GM12878 (cell line): Measurements from ENCODE around the gene FGFBP1. TPM values are rescaled to one million over a fixed set of nuclear protein-coding genes. Genes with fewer than 3 reads are reported as not detected.

Experiments
- ATAC-seq: fragments of 200-7000 bp; cut with Tn5 transposase; 3 replicates; pipeline ENCODE4 v1.9.1; 2020; ENCODE audit warnings: mild to moderate bottlenecking, moderate library complexity
- BruUV-seq: library from RNA; stranded (reverse); fragments of 400-500 nt; replicated peaks from 2 replicates; lab custom pipeline; 2021; lab: Mats Ljungman, UMichigan
- CTCF ChIA-PET: fragments of 300-600 bp; sonication (Branson Sonifier 250); formaldehyde crosslinking; extraction: SDS; loops from one replicate; lab custom pipeline; 2021; ENCODE audit warnings: inconsistent platforms; lab: Yijun Ruan, JAX
- POLR2A ChIA-PET: fragments of 350-600 bp; formaldehyde crosslinking; extraction: SDS; loops from one replicate; lab custom pipeline; 2021; ENCODE audit warnings: inconsistent platforms; lab: Charles Lee
- RAD21 ChIA-PET: fragments of 300-600 bp; sonication (Branson Sonifier 250); formaldehyde crosslinking; loops from one replicate; lab custom pipeline; 2023; ENCODE audit warnings: antibody characterized with exemption; ENCODE audit not compliant: unreplicated experiment; lab: Charles Lee
- SMC1A ChIA-PET: fragments of 300-600 bp; sonication (Branson Sonifier 250); formaldehyde crosslinking; loops from one replicate; lab custom pipeline; 2023; ENCODE audit not compliant: unreplicated experiment, uncharacterized antibody; lab: Charles Lee
- DNase-seq: peaks from one replicate; pipeline ENCODE4 v3.0.0-alpha.2; 2011; ENCODE audit warnings: low read depth, low spot score
- FAIRE-seq: peaks from 3 replicates; lab custom pipeline; 2011; peaks lifted over from hg19 to GRCh38; lab: Jason Lieb, UNC
- H2AFZ ChIP-seq: 2 replicates; pipeline ENCODE4 v1.6.0; 2011; ENCODE audit warnings: low read depth, low read length, control low read depth; ENCODE audit not compliant: control insufficient read depth
- H3K27ac ChIP-seq: 2 replicates; pipeline ENCODE4 v1.5.1; 2011; ENCODE audit warnings: control low read depth; ENCODE audit not compliant: control insufficient read depth, insufficient read depth
- H3K27me3 ChIP-seq, 2 experiments: replicated peaks in 1 of 2; 2 replicates each; pipeline versions ENCODE4 v1.6.0 to v1.6.1; 2011; ENCODE audit warnings: low read length in 1 of 2; ENCODE audit not compliant: control insufficient read depth in 2 of 2, insufficient read depth in 2 of 2
- H3K36me3 ChIP-seq, 2 experiments: 2 replicates each; pipeline ENCODE4 v1.5.1; 2011; ENCODE audit warnings: low read length in 1 of 2; ENCODE audit not compliant: control insufficient read depth in 2 of 2, insufficient read depth in 2 of 2
- H3K4me1 ChIP-seq: 2 replicates; pipeline ENCODE4 v1.6.1; 2011; ENCODE audit warnings: mild to moderate bottlenecking, low read length, moderate library complexity, mixed read lengths; ENCODE audit not compliant: control insufficient read depth, insufficient read depth
- H3K4me2 ChIP-seq: 2 replicates; pipeline ENCODE4 v1.6.0; 2011; ENCODE audit warnings: control low read depth; ENCODE audit not compliant: control insufficient read depth, insufficient read depth
- H3K4me3 ChIP-seq: fragments of 200-600 bp; sonication (generic); 2 replicates; pipeline ENCODE4 v1.5.1; 2016
- H3K79me2 ChIP-seq: 2 replicates; pipeline ENCODE4 v1.6.0; 2011; ENCODE audit warnings: low read length; ENCODE audit not compliant: control insufficient read depth, insufficient read depth
- H3K9ac ChIP-seq: 2 replicates; pipeline ENCODE4 v1.8.0; 2011; ENCODE audit warnings: low read length, control low read depth, mixed read lengths; ENCODE audit not compliant: control insufficient read depth, insufficient read depth
- H3K9me3 ChIP-seq: replicated peaks from 3 replicates; pipeline ENCODE4 v1.5.1; 2011; ENCODE audit warnings: mild to moderate bottlenecking, low read length; ENCODE audit not compliant: control insufficient read depth, insufficient read depth
- H4K20me1 ChIP-seq: 2 replicates; pipeline ENCODE4 v1.6.0; 2011; ENCODE audit not compliant: control insufficient read depth, insufficient read depth
- ATF3 ChIP-seq: IDR thresholded peaks from 2 replicates; pipeline ENCODE4 v1.6.1; 2011; ENCODE audit warnings: low read depth, mild to moderate bottlenecking, low read length, moderate library complexity, borderline replicate concordance; ENCODE audit errors: extremely low read depth
- BMI1 ChIP-seq: fragments of 450-650 bp; IDR thresholded peaks from 2 replicates; pipeline ENCODE4 v1.6.1; 2016; ENCODE audit warnings: mild to moderate bottlenecking, moderate library complexity, borderline replicate concordance
- CHD2 ChIP-seq: IDR thresholded peaks from 2 replicates; pipeline ENCODE4 v1.6.1; 2011; ENCODE audit warnings: low read depth, low read length, improper control_type of control experiment, borderline replicate concordance
- HDAC6 ChIP-seq: fragments of 200-600 bp; sonication (generic); IDR thresholded peaks from one replicate; pipeline ENCODE4 v1.8.0; 2017; ENCODE audit warnings: antibody characterized with exemption; ENCODE audit not compliant: unreplicated experiment
- IRF5 ChIP-seq: fragments of 450-650 bp; IDR thresholded peaks from 2 replicates; pipeline ENCODE4 v1.6.1; 2017; ENCODE audit warnings: borderline replicate concordance
- NRF1 ChIP-seq: conservative IDR thresholded peaks from 2 replicates; pipeline ENCODE4 v1.6.1; 2011; ENCODE audit warnings: mild to moderate bottlenecking, low read depth, low read length, improper control_type of control experiment
- PAX8 ChIP-seq: fragments of 450-650 bp; IDR thresholded peaks from 2 replicates; pipeline ENCODE4 v1.6.1; 2017; ENCODE audit warnings: mild to moderate bottlenecking, moderate library complexity
- PRDM15 ChIP-seq: fragments of 450-650 bp; formaldehyde crosslinking; IDR thresholded peaks from 2 replicates; pipeline ENCODE4 v1.4.0; 2020; ENCODE audit warnings: mild to moderate bottlenecking, moderate library complexity
- RCOR1 ChIP-seq: conservative IDR thresholded peaks from 2 replicates; pipeline ENCODE4 v1.6.1; 2012; ENCODE audit warnings: low read depth, low read length, improper control_type of control experiment
- SMAD1 ChIP-seq: fragments of 450-650 bp; IDR thresholded peaks from 2 replicates; pipeline ENCODE4 v1.6.1; 2018; ENCODE audit warnings: mild to moderate bottlenecking, low read depth; ENCODE audit not compliant: partially characterized antibody
- SRF ChIP-seq, 2 experiments: IDR thresholded peaks; 2 replicates each; pipeline ENCODE4 v1.6.1; 2011; ENCODE audit warnings: low read depth in 2 of 2, low read length in 2 of 2, mild to moderate bottlenecking in 1 of 2, moderate library complexity in 1 of 2
- WGBS: methylation state at CpG from one replicate; pipeline ENCODE4 v1.1.6; 2016; ENCODE audit warnings: low lambda C conversion rate; ENCODE audit not compliant: insufficient replicate concordance, insufficient coverage; ENCODE audit errors: missing lambda C conversion rate; 5-methylcytosine and 5-hydroxymethylcytosine counted together
- in situ Hi-C: fragments of 300-500 bp; cut with MboI; formaldehyde crosslinking; loops from 9 replicates; pipeline ENCODE4 v1.14.3; 2018; ENCODE audit warnings: mixed read lengths
- intact Hi-C: fragments of 100-400 bp; cut with micrococcal nuclease; formaldehyde crosslinking; loops from one replicate; pipeline ENCODE4 v1.14.2; 2022; ENCODE audit not compliant: unreplicated experiment
- polyA plus RNA-seq, 11 experiments: library from polyadenylated mRNA; depleted of rRNA in 4 of 11; unstranded in 6 of 11; stranded (reverse) in 5 of 11; fragments of >200 nt; fragmentation: Nextera tagmentation in 4 of 11; fragmentation: Illumina TruSeq in 1 of 11; extraction: Ambion mirVana in 4 of 11; extraction: Trizol in 1 of 11; gene quantifications; 1 replicate in 1 of 11; 2 replicates in 10 of 11; pipeline versions ENCODE4 v1.2.1 to v1.2.3, GENCODE V29; 2011 to 2016; ENCODE audit warnings: inconsistent platforms in 2 of 11, missing spikeins in 2 of 11, low read depth in 1 of 11
- total RNA-seq, 4 experiments: library from RNA; depleted of rRNA in 3 of 4; stranded (reverse); fragments of >200 nt in 3 of 4; fragmentation: Illumina TruSeq in 1 of 4; extraction: Trizol in 1 of 4; gene quantifications; 2 replicates each; pipeline versions ENCODE4 v1.2.1 to v1.2.3, GENCODE V29; 2013 to 2021

FGFBP1 gene
- total and polyA plus RNA-seq, 10 of the 15 experiments (the other 5 are each of a cell fraction or from before 2014, with no cell fraction given), result 0.09 to 0.11 (median 0.09) TPM; not detected in 7

- peaks cover 13% of the 10 kb centered on the region; the same call in 1 of the 2 replicates for H3K4me1 ChIP-seq
- intact Hi-C loops (no loop called here), in situ Hi-C loops (no loop called here)
- H3K36me3 ChIP-seq, result no peaks in the 10 kb centered on the region
- CTCF ChIA-PET, result interaction anchor here (1.4 kb wide), 1 partner anchor 11 kb away, joined by 8 read pairs; no protein-coding TSS in a partner anchor
- RAD21 ChIA-PET, result interaction anchor here (0.8 kb wide), 1 partner anchor 11 kb away, joined by 3 read pairs; no protein-coding TSS in a partner anchor
- H3K27me3 ChIP-seq, result no peaks in the 10 kb centered on the region
- 56% methylated on average over 4 of the region's 4 CpGs for WGBS
- H2AFZ ChIP-seq, result no peak overlapping the region
- no peak for ATAC-seq
- TF ChIP-seq PRDM15 (CRISPR knock-in tag), result no peak
- no peak for TF ChIP-seq HDAC6
- TF ChIP-seq SMAD1, result no peak
- TF ChIP-seq SRF (IDR thresholded peaks at IDR 0.05; ENCODE audit: low read depth in 2 of 2, low read length in 2 of 2), result no peak
- no peak for TF ChIP-seq NRF1
- no peak for TF ChIP-seq BMI1
- TF ChIP-seq RCOR1, result no peak
- TF ChIP-seq IRF5, result no peak
- no peak for TF ChIP-seq PAX8
- no peak for TF ChIP-seq CHD2
- TF ChIP-seq ATF3, result no peak
- TF ChIP-seq, all 136 proteins: peak for 0
- Histone ChIP-seq H3K9ac (no peak overlapping the region), H3K4me3 (no peak overlapping the region), H3K27ac (no peak overlapping the region), H3K4me2 (no peak overlapping the region), H3K9me3 (peaks cover 2% of the 10 kb centered on the region; the same call in 1 of the 3 replicates), H3K79me2 (no peaks in the 10 kb centered on the region), H4K20me1 (no peaks in the 10 kb centered on the region)
- ChIA-PET SMC1A (interaction anchor here (4.0 kb wide), 1 partner anchor 11 kb away, joined by 26 read pairs; no protein-coding TSS in a partner anchor), POLR2A (interaction anchor here (0.6 kb wide), 1 partner anchor 155 kb away, joined by 3 read pairs; no protein-coding TSS in a partner anchor)
- no TSS peak for BruUV-seq
- FAIRE-seq (no peak), DNase-seq (no peak)
Measured at GRCh38 chr4:15893962-15894361, 44.6 kb downstream of the FGFBP1 start.
